WTC11 (cell line): ENCODE results near the gene WDR54. TPM values are rescaled to one million over a fixed set of nuclear protein-coding genes. Genes with fewer than 3 reads are reported as not detected.

Source experiments
- ATAC-seq: fragments of 200-7000 bp; cut with Tn5 transposase; 2 replicates; pipeline ENCODE4 v1.10.0; 2021; ENCODE audit warnings: mild to moderate bottlenecking, moderate library complexity
- CTCF ChIA-PET: fragments of 300-600 bp; sonication (Branson Sonifier 250); formaldehyde crosslinking; loops from one replicate; lab custom pipeline; 2021; ENCODE audit warnings: antibody characterized with exemption; lab: Charles Lee
- POLR2A ChIA-PET: fragments of 350-600 bp; sonication (Branson Sonifier 250); formaldehyde crosslinking; loops from one replicate; lab custom pipeline; 2021; ENCODE audit warnings: antibody characterized with exemption; lab: Charles Lee
- DNase-seq: peaks from one replicate; pipeline ENCODE4 v3.0.0; 2021; ENCODE audit warnings: low spot score
- H3K27ac Mint-ChIP-seq: 2 replicates; pipeline ENCODE4 v1.8.0; 2021; ENCODE audit warnings: mixed read lengths
- H3K27me3 Mint-ChIP-seq: 2 replicates; pipeline ENCODE4 v1.8.0; 2021; ENCODE audit warnings: low read depth, mild to moderate bottlenecking, moderate library complexity, mixed read lengths
- H3K36me3 Mint-ChIP-seq: 2 replicates; pipeline ENCODE4 v1.8.0; 2021; ENCODE audit warnings: mixed read lengths
- H3K4me1 Mint-ChIP-seq: 2 replicates; pipeline ENCODE4 v1.8.0; 2022; ENCODE audit warnings: mixed read lengths
- H3K4me3 Mint-ChIP-seq: 2 replicates; pipeline ENCODE4 v1.8.0; 2021; ENCODE audit warnings: mild to moderate bottlenecking, moderate library complexity, mixed read lengths
- H3K9me3 Mint-ChIP-seq: 2 replicates; pipeline ENCODE4 v1.8.0; 2021; ENCODE audit warnings: mixed read lengths
- ATF1 ChIP-seq: sonication (generic); formaldehyde crosslinking; IDR thresholded peaks from 2 replicates; pipeline ENCODE4 v1.8.1; 2023; ENCODE audit warnings: mild to moderate bottlenecking, moderate library complexity, missing genetic modification reagents
- ETV6 ChIP-seq: sonication (generic); formaldehyde crosslinking; IDR thresholded peaks from 2 replicates; pipeline ENCODE4 v1.8.1; 2022; ENCODE audit warnings: mild to moderate bottlenecking, missing genetic modification reagents
- GABPB1 ChIP-seq: sonication (generic); formaldehyde crosslinking; IDR thresholded peaks from 2 replicates; pipeline ENCODE4 v1.8.1; 2023; ENCODE audit warnings: mild to moderate bottlenecking, missing genetic modification reagents
- IRF1 ChIP-seq: sonication (generic); formaldehyde crosslinking; IDR thresholded peaks from 2 replicates; pipeline ENCODE4 v1.8.0; 2023; ENCODE audit warnings: missing genetic modification reagents
- IRF2 ChIP-seq: sonication (generic); formaldehyde crosslinking; IDR thresholded peaks from 2 replicates; pipeline ENCODE4 v1.8.0; 2022; ENCODE audit warnings: low read depth, missing genetic modification reagents, borderline replicate concordance
- MLX ChIP-seq: sonication (generic); formaldehyde crosslinking; IDR thresholded peaks from 2 replicates; pipeline ENCODE4 v1.8.1; 2023; ENCODE audit warnings: mild to moderate bottlenecking, missing genetic modification reagents, moderate library complexity
- NFYB ChIP-seq: sonication (generic); formaldehyde crosslinking; conservative IDR thresholded peaks from 2 replicates; pipeline ENCODE4 v1.8.0; 2022; ENCODE audit warnings: low read depth, missing genetic modification reagents
- TEAD1 ChIP-seq: sonication (generic); formaldehyde crosslinking; IDR thresholded peaks from 2 replicates; pipeline ENCODE4 v1.8.0; 2022; ENCODE audit warnings: mild to moderate bottlenecking, missing genetic modification reagents
- USF1 ChIP-seq: sonication (generic); formaldehyde crosslinking; IDR thresholded peaks from 2 replicates; pipeline ENCODE4 v1.8.0; 2022; ENCODE audit warnings: mild to moderate bottlenecking, missing genetic modification reagents
- ZNF263 ChIP-seq: sonication (generic); formaldehyde crosslinking; IDR thresholded peaks from 2 replicates; pipeline ENCODE4 v1.8.1; 2022; ENCODE audit warnings: low read depth, mild to moderate bottlenecking, moderate library complexity, missing genetic modification reagents
- ZNF281 ChIP-seq: sonication (generic); formaldehyde crosslinking; IDR thresholded peaks from 2 replicates; pipeline ENCODE4 v1.8.0; 2023; ENCODE audit warnings: mild to moderate bottlenecking, missing genetic modification reagents
- ZNF396 ChIP-seq: fragments of 250-450 bp; sonication (Bioruptor Pico); IDR thresholded peaks from 2 replicates; pipeline ENCODE4 v1.8.0; 2021; ENCODE audit warnings: mild to moderate bottlenecking, moderate library complexity, borderline replicate concordance
- ZNF532 ChIP-seq: fragments of 250-450 bp; sonication (Bioruptor Pico); IDR thresholded peaks from 2 replicates; pipeline ENCODE4 v1.9.0; 2021; ENCODE audit warnings: mild to moderate bottlenecking, borderline replicate concordance
- total RNA-seq: library from RNA; stranded (reverse); gene quantifications from 3 replicates; pipeline ENCODE4 v1.2.3, GENCODE V29; 2021
- TF ChIP-seq, protein P1 (sequence below): fragments of 250-450 bp; sonication (Bioruptor Pico); IDR thresholded peaks from 2 replicates; pipeline ENCODE4 v2.1.2; 2022; ENCODE audit warnings: mild to moderate bottlenecking, moderate library complexity
- TF ChIP-seq, protein P2 (sequence below): sonication (generic); formaldehyde crosslinking; IDR thresholded peaks from 2 replicates; pipeline ENCODE4 v1.8.1; 2022; ENCODE audit warnings: missing genetic modification reagents, borderline replicate concordance
- TF ChIP-seq, protein P3 (sequence below): fragments of 250-450 bp; sonication (Bioruptor Pico); IDR thresholded peaks from 2 replicates; pipeline ENCODE4 v1.9.0; 2021; ENCODE audit warnings: mild to moderate bottlenecking
- TF ChIP-seq, protein P4 (sequence below): sonication (generic); formaldehyde crosslinking; IDR thresholded peaks from 2 replicates; pipeline ENCODE4 v1.8.1; 2023; ENCODE audit warnings: mild to moderate bottlenecking, missing genetic modification reagents

WDR54 gene
- total RNA-seq, 1 experiment from 2014 or later = 55.2 TPM

GRCh38 chr2:74421221-74421870 is at the start of gene WDR54, which contains the start of gene C2orf81 (continued):
- TF ChIP-seq, protein P1, sequence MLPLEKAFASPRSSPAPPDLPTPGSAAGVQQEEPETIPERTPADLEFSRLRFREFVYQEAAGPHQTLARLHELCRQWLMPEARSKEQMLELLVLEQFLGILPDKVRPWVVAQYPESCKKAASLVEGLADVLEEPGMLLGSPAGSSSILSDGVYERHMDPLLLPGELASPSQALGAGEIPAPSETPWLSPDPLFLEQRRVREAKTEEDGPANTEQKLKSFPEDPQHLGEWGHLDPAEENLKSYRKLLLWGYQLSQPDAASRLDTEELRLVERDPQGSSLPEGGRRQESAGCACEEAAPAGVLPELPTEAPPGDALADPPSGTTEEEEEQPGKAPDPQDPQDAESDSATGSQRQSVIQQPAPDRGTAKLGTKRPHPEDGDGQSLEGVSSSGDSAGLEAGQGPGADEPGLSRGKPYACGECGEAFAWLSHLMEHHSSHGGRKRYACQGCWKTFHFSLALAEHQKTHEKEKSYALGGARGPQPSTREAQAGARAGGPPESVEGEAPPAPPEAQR (CRISPR knock-in tag) = no peak
- TF ChIP-seq, protein P2, sequence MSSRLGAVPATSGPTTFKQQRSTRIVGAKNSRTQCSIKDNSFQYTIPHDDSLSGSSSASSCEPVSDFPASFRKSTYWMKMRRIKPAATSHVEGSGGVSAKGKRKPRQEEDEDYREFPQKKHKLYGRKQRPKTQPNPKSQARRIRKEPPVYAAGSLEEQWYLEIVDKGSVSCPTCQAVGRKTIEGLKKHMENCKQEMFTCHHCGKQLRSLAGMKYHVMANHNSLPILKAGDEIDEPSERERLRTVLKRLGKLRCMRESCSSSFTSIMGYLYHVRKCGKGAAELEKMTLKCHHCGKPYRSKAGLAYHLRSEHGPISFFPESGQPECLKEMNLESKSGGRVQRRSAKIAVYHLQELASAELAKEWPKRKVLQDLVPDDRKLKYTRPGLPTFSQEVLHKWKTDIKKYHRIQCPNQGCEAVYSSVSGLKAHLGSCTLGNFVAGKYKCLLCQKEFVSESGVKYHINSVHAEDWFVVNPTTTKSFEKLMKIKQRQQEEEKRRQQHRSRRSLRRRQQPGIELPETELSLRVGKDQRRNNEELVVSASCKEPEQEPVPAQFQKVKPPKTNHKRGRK = no peak
- TF ChIP-seq USF1 (CRISPR knock-in tag) = no peak; the same call in 1 of the 2 replicates
- no peak for TF ChIP-seq ZNF263 (CRISPR knock-in tag)
- TF ChIP-seq IRF2 (CRISPR knock-in tag) = no peak
- TF ChIP-seq GABPB1 (CRISPR knock-in tag) = no peak
- TF ChIP-seq TEAD1 (CRISPR knock-in tag) = peak; percentile 41; the same call in 1 of the 2 replicates
- TF ChIP-seq, protein P3, sequence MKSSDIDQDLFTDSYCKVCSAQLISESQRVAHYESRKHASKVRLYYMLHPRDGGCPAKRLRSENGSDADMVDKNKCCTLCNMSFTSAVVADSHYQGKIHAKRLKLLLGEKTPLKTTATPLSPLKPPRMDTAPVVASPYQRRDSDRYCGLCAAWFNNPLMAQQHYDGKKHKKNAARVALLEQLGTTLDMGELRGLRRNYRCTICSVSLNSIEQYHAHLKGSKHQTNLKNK (CRISPR knock-in tag) = no peak
- TF ChIP-seq ETV6 = peak; percentile 90
- no peak for TF ChIP-seq ZNF532 (CRISPR knock-in tag)
- TF ChIP-seq ZNF396 (CRISPR knock-in tag) = no peak
- TF ChIP-seq ATF1 = no peak
- TF ChIP-seq, all 79 proteins: peak for 15

- H3K4me3 Mint-ChIP-seq = peak overlapping the region; percentile 83
- ChIA-PET POLR2A (interaction anchor here (0.6 to 1.5 kb wide), 2 partner anchors 18 to 101 kb away, joined by 3 to 4 read pairs; no protein-coding TSS in a partner anchor), CTCF (interaction anchor here (3.2 kb wide), 1 partner anchor 18 kb away, joined by 35 read pairs; no protein-coding TSS in a partner anchor)
- peaks cover 30% of the 10 kb centered on the region for H3K4me1 Mint-ChIP-seq
- ATAC-seq = no peak
- no peak for DNase-seq
- peaks cover 40% of the 10 kb centered on the region for H3K36me3 Mint-ChIP-seq
- TF ChIP-seq, protein P4, sequence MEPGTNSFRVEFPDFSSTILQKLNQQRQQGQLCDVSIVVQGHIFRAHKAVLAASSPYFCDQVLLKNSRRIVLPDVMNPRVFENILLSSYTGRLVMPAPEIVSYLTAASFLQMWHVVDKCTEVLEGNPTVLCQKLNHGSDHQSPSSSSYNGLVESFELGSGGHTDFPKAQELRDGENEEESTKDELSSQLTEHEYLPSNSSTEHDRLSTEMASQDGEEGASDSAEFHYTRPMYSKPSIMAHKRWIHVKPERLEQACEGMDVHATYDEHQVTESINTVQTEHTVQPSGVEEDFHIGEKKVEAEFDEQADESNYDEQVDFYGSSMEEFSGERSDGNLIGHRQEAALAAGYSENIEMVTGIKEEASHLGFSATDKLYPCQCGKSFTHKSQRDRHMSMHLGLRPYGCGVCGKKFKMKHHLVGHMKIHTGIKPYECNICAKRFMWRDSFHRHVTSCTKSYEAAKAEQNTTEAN = no peak
- TF ChIP-seq NFYB (no peak), TEAD1 (CRISPR knock-in tag) (no peak), ZNF281 (no peak), MLX (CRISPR knock-in tag) (no peak), IRF1 (CRISPR knock-in tag) (no peak)
- H3K27ac Mint-ChIP-seq = peak overlapping the region; percentile 60
- H3K9me3 Mint-ChIP-seq = no peaks in the 10 kb centered on the region
- H3K27me3 Mint-ChIP-seq = no peaks in the 10 kb centered on the region
Measured at GRCh38 chr2:74372674-74373073, 48.9 kb upstream of the WDR54 start.
